Neutrophil (primary cell): ENCODE results near the gene PIAS1.
A peak's percentile ranks its signal among the peaks of the same experiment; 100 is the strongest.

ENCODE experiments used
- H3K27ac ChIP-seq: fragments of 200-600 bp; sonication (generic); 2 replicates; pipeline ENCODE4 v1.5.1; 2016; ENCODE audit warnings: mild to moderate bottlenecking, moderate library complexity
- H3K27me3 ChIP-seq: fragments of 200-600 bp; sonication (generic); 2 replicates; pipeline ENCODE4 v1.6.0; 2016; ENCODE audit warnings: mild to moderate bottlenecking
- H3K36me3 ChIP-seq: fragments of 200-600 bp; sonication (generic); 2 replicates; pipeline ENCODE4 v1.5.1; 2017
- H3K4me1 ChIP-seq, 2 experiments: fragments of 200-600 bp in 1 of 2; sonication (generic) in 1 of 2; 1 replicate in 1 of 2; 2 replicates in 1 of 2; pipeline versions ENCODE4 v1.5.1 to v1.6.1; 2013 to 2016; ENCODE audit warnings: low read depth in 1 of 2, low read length in 1 of 2, mild to moderate bottlenecking in 1 of 2, moderate library complexity in 1 of 2; ENCODE audit not compliant: control insufficient read depth in 1 of 2, insufficient read depth in 1 of 2
- H3K4me3 ChIP-seq, 2 experiments: fragments of 200-600 bp in 1 of 2; sonication (generic) in 1 of 2; 1 replicate in 1 of 2; 2 replicates in 1 of 2; pipeline ENCODE4 v1.5.1; 2013 to 2016; ENCODE audit warnings: low read depth in 1 of 2, low read length in 1 of 2, mild to moderate bottlenecking in 1 of 2, moderate library complexity in 1 of 2
- H3K9me3 ChIP-seq: fragments of 200-600 bp; sonication (generic); 2 replicates; pipeline ENCODE4 v1.5.1; 2016
- TF ChIP-seq, protein P1 (sequence below): fragments of 200-600 bp; sonication (generic); IDR thresholded peaks from 2 replicates; pipeline ENCODE4 v1.5.1; 2016; ENCODE audit warnings: antibody characterized with exemption

PIAS1 gene

DNA sequence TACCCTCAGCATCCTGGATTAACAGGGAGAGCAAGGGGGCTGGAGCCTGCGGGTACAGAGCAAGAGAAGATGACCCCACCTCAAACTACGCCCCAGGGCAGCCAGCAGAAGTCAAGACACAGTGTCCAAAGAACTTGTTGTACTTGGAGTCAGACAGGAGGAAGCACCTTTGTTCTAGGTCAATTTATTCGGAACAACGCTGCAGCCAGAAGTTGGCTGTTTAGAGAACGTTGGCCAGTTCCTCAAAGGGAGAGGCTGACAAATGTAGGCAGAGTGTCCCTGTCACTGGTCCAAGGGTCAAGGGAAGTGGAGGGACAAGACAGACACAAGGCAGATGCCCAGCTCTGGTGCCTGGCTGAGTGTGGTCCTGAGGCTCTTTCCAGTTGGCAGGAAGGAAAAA is 32.1 kb upstream of the PIAS1 start:
- Histone ChIP-seq H3K9me3 (no peaks in the 10 kb centered on the region), H3K27ac (peak overlapping the region; percentile 35), H3K4me1 (peaks cover 9 to 24% of the 10 kb centered on the region in 2 experiments), H3K36me3 (no peaks in the 10 kb centered on the region), H3K4me3 (no peak overlapping the region), H3K27me3 (no peaks in the 10 kb centered on the region)
- TF ChIP-seq, protein P1, sequence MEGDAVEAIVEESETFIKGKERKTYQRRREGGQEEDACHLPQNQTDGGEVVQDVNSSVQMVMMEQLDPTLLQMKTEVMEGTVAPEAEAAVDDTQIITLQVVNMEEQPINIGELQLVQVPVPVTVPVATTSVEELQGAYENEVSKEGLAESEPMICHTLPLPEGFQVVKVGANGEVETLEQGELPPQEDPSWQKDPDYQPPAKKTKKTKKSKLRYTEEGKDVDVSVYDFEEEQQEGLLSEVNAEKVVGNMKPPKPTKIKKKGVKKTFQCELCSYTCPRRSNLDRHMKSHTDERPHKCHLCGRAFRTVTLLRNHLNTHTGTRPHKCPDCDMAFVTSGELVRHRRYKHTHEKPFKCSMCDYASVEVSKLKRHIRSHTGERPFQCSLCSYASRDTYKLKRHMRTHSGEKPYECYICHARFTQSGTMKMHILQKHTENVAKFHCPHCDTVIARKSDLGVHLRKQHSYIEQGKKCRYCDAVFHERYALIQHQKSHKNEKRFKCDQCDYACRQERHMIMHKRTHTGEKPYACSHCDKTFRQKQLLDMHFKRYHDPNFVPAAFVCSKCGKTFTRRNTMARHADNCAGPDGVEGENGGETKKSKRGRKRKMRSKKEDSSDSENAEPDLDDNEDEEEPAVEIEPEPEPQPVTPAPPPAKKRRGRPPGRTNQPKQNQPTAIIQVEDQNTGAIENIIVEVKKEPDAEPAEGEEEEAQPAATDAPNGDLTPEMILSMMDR = no peak

- Histone ChIP-seq H3K4me1 (peaks cover 24 to 39% of the 10 kb centered on the region in 2 experiments), H3K27me3 (no peaks in the 10 kb centered on the region), H3K9me3 (no peaks in the 10 kb centered on the region), H3K36me3 (no peaks in the 10 kb centered on the region), H3K4me3 (no peak overlapping the region), H3K27ac (no peak overlapping the region)
- TF ChIP-seq, protein P1 = no peak
Observed at GRCh38 chr15:68023307-68024101, 30.6 kb upstream of the PIAS1 start.

DNA sequence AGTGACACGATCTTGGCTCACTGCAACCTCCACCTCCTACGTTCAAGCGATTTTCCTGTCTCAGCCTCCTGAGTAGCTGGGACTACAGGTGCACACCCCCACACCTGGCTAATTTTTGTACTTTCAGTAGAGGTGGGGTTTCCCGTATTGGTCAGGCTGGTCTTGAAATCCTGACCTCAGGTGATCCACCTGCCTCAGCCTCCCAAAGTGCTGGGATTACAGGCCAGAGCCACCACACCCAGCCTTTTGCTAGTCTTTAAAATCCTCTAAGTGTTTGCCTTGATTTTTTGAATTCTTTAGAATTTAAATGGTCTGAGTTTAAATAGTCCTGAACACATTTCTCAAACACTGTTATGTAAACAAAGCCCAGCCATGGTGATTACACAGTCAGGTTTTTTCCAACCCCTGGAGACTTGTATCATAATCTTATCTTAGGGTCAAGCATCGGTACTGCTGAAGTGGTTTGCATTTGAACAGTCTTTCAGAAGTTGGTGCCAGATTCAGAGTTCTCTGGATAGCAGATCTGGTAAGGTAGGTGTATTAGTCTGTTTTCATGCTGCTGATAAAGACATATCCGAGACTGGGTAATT is 28.2 kb upstream of the PIAS1 start:
- H3K4me3 ChIP-seq = no peak overlapping the region
- no peaks in the 10 kb centered on the region for H3K27me3 ChIP-seq
- H3K36me3 ChIP-seq = no peaks in the 10 kb centered on the region
- TF ChIP-seq, protein P1 = no peak
- H3K27ac ChIP-seq = no peak overlapping the region
- no peaks in the 10 kb centered on the region for H3K9me3 ChIP-seq
- peaks cover 29 to 49% of the 10 kb centered on the region in 2 experiments for H3K4me1 ChIP-seq

DNA sequence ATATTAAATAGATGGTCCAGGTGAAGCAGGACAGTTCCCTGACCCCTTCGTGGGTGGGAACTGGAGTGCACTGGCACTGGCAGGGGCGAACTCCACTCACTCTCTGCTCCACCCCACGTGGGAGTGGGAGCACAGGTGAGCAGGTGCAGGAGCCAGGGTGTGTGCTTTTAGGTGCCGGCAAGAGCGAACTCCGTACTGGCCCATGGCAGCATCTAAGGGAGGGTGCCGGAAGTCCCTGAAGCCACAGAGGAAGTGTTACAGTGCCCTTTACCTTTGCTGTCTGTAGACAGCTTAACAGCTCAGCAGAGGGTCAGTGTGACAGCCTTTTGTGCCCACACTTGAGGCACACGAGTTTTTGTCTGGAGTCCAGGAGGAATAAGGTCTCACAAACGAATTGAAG is 26.7 kb upstream of the PIAS1 start:
- Histone ChIP-seq H3K27ac (peak overlapping the region; percentile 70), H3K4me1 (peaks cover 40 to 59% of the 10 kb centered on the region in 2 experiments), H3K36me3 (no peaks in the 10 kb centered on the region), H3K9me3 (no peaks in the 10 kb centered on the region), H3K27me3 (no peaks in the 10 kb centered on the region), H3K4me3 (no peak overlapping the region)
- TF ChIP-seq, protein P1 = no peak

- Histone ChIP-seq H3K36me3 (no peaks in the 10 kb centered on the region), H3K9me3 (no peaks in the 10 kb centered on the region), H3K27me3 (no peaks in the 10 kb centered on the region), H3K4me1 (peaks cover 49 to 66% of the 10 kb centered on the region in 2 experiments), H3K4me3 (no peak overlapping the region), H3K27ac (peak overlapping the region; percentile 70)
- TF ChIP-seq, protein P1 = no peak
Observed at GRCh38 chr15:68028137-68028887, 25.8 kb upstream of the PIAS1 start.
